Measurements from ENCODE around the gene PEAK3. TPM values are rescaled to one million over a fixed set of nuclear protein-coding genes. Genes with fewer than 3 reads are reported as not detected.

The PEAK3 gene
- total and polyA plus RNA-seq, 9 of the 15 experiments (the other 6 are each of a cell fraction or from before 2014, with no cell fraction given): 0.07 to 0.40 TPM; not detected in 7

DNA sequence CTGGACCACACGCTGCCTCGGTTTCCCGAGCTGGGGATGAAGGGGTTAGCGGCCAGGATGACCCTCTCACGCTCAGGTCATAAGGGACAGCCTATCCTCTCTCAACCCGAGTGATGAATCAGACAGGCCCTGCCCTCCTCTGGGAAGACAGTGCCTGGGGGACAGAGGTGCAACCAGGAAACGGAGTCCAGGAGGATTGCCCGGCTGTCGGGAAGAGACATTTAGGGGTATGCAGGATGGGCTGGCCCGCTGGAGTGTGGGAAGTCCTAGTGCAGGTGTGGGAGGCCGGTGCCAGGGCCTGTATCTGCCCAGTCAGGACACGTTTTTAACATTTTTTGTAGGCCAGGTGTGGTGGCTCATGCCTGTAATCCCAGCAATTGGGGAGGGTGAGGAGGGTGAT lies 38.1 kb upstream of the PEAK3 start:
- Histone ChIP-seq H3K27me3 (ENCODE audit: control insufficient read depth in 2 of 2, insufficient read depth in 2 of 2, low read length in 2 of 2) (no peaks in the 10 kb centered on the region), H3K36me3 (ENCODE audit: control insufficient read depth, insufficient read depth, low read length) (peaks cover 33% of the 10 kb centered on the region; the same call in 2 of the 3 replicates), H3K27ac (ENCODE audit: extremely low read depth, low read depth, low read length) (no peak overlapping the region), H2AFZ (ENCODE audit: low read depth, low read length) (no peak overlapping the region), H3K9ac (ENCODE audit: insufficient read depth in 1 of 2, low read depth in 2 of 2, low read length in 2 of 2) (peak overlapping the region in 1 of 2 experiments; percentile 58; a peak in 1 of 4 replicates), H3K4me1 (replicated peaks in 1 of 2; ENCODE audit: control insufficient read depth in 2 of 2, insufficient read depth in 2 of 2, low read length in 2 of 2) (peaks cover 3 to 47% of the 10 kb centered on the region in 2 experiments; a peak in 3 of 5 replicates), H4K20me1 (replicated peaks; ENCODE audit: control insufficient read depth, insufficient read depth, low read length) (no peaks in the 10 kb centered on the region), H3K4me2 (ENCODE audit: insufficient read depth, low read length) (no peak overlapping the region), H3K79me2 (ENCODE audit: control insufficient read depth, insufficient read depth, low read length) (0 out of 3 replicates have a peak, but pooled peaks cover 3% of the 10 kb centered on the region), H3K9me1 (ENCODE audit: control insufficient read depth, insufficient read depth, low read length) (no peaks in the 10 kb centered on the region), H3K9me3 (replicated peaks; ENCODE audit: control insufficient read depth, insufficient read depth, low read depth, low read length) (peaks cover 7% of the 10 kb centered on the region), H3K4me3 (no peak overlapping the region)
- WGBS (ENCODE audit: insufficient coverage, low coverage, missing lambda C conversion rate): 72% methylated on average over 11 of the region's 12 CpGs
- in situ Hi-C loops (cut with MboI) (no loop called here), intact Hi-C loops (cut with micrococcal nuclease) (loop anchor here (10.0 kb wide), 1 partner anchor 65 kb away; no protein-coding TSS in a partner anchor)
- POLR2A ChIA-PET: interaction anchor here (0.7 kb wide), 1 partner anchor 42 kb away, joined by 3 read pairs; no protein-coding TSS in a partner anchor
- FAIRE-seq (no peak), DNase-seq (ENCODE audit: extremely low read depth in 1 of 4, low spot score in 3 of 4) (no peak), ATAC-seq (no peak)
- no peak for TF ChIP-seq SNIP1 (IDR thresholded peaks at IDR 0.05; ENCODE audit: low read depth)
- 0 out of 2 replicates have a peak, but pooled peaks have one; percentile 13 for TF ChIP-seq POLR2G (IDR thresholded peaks at IDR 0.05; ENCODE audit: low read depth, low read length)
- BruUV-seq (replicated peaks): no TSS peak
- CTCF ChIA-PET (ENCODE audit: low intra/inter-chr PET ratio): interaction anchor here (0.6 kb wide), 1 partner anchor 12 kb away, joined by 4 read pairs; no protein-coding TSS in a partner anchor

DNA sequence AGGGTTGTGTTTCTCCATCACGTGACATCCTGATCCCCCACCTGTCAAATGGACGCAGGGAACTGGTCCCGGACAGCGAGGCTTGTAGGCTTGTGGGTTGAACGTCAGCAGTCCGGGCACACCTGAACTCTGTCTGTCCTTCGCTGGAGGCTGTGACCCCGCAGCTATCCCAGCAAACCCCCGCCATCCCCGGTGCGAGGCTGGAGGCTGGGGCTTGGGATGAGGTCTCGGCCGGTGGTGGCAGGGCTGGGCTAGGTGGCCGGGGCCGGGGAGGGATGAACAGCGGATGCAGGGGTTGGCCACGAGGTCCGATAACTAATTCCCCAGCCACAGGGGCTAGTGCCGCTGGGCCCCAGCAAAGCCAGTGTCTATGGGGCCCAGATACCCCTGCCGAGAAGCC lies 37.6 kb upstream of the PEAK3 start:
- H3K36me3 ChIP-seq (ENCODE audit: control insufficient read depth, insufficient read depth, low read length): peaks cover 28% of the 10 kb centered on the region; the same call in 2 of the 3 replicates
- ATAC-seq: no peak
- peaks cover 3 to 42% of the 10 kb centered on the region in 2 experiments; a peak in 3 of 5 replicates for H3K4me1 ChIP-seq (replicated peaks in 1 of 2; ENCODE audit: control insufficient read depth in 2 of 2, insufficient read depth in 2 of 2, low read length in 2 of 2)
- intact Hi-C loops (cut with micrococcal nuclease): loop anchor here (5.0 kb wide), 1 partner anchor 42 kb away; no protein-coding TSS in a partner anchor
- in situ Hi-C loops (cut with MboI): loop anchor here (5.0 to 10.0 kb wide), 2 partner anchors 85 to 162 kb away; partner anchors contain the start of genes PLEKHJ1 and SF3A2
- no peak overlapping the region for H2AFZ ChIP-seq (ENCODE audit: low read depth, low read length)
- H3K4me3 ChIP-seq: no peak overlapping the region
- FAIRE-seq: no peak
- H3K9me3 ChIP-seq (replicated peaks; ENCODE audit: control insufficient read depth, insufficient read depth, low read depth, low read length): peaks cover 12% of the 10 kb centered on the region
- POLR2A ChIA-PET: interaction anchor here (0.6 to 4.2 kb wide), 3 partner anchors 8 to 204 kb away, joined by 3 to 13 read pairs (median 3); partner anchors contain the start of genes LSM7 and SPPL2B
- H4K20me1 ChIP-seq (replicated peaks; ENCODE audit: control insufficient read depth, insufficient read depth, low read length): no peaks in the 10 kb centered on the region
- no peak overlapping the region; a peak in 1 of 4 replicates for H3K9ac ChIP-seq (ENCODE audit: insufficient read depth in 1 of 2, low read depth in 2 of 2, low read length in 2 of 2)
- H3K9me1 ChIP-seq (ENCODE audit: control insufficient read depth, insufficient read depth, low read length): no peaks in the 10 kb centered on the region
- no peaks in the 10 kb centered on the region for H3K79me2 ChIP-seq (ENCODE audit: control insufficient read depth, insufficient read depth, low read length)
- H3K27me3 ChIP-seq (ENCODE audit: control insufficient read depth in 2 of 2, insufficient read depth in 2 of 2, low read length in 2 of 2): no peaks in the 10 kb centered on the region
- WGBS (ENCODE audit: insufficient coverage, low coverage, missing lambda C conversion rate): 84% methylated on average over 15 of the region's 20 CpGs
- no peak overlapping the region for H3K4me2 ChIP-seq (ENCODE audit: insufficient read depth, low read length)
- no peak for DNase-seq (ENCODE audit: extremely low read depth in 1 of 4, low spot score in 3 of 4)
- CTCF ChIA-PET (ENCODE audit: low intra/inter-chr PET ratio): no interaction called here
- no peak overlapping the region for H3K27ac ChIP-seq (ENCODE audit: extremely low read depth, low read depth, low read length)
- no TSS peak for BruUV-seq (replicated peaks)
- TF ChIP-seq, protein P1, sequence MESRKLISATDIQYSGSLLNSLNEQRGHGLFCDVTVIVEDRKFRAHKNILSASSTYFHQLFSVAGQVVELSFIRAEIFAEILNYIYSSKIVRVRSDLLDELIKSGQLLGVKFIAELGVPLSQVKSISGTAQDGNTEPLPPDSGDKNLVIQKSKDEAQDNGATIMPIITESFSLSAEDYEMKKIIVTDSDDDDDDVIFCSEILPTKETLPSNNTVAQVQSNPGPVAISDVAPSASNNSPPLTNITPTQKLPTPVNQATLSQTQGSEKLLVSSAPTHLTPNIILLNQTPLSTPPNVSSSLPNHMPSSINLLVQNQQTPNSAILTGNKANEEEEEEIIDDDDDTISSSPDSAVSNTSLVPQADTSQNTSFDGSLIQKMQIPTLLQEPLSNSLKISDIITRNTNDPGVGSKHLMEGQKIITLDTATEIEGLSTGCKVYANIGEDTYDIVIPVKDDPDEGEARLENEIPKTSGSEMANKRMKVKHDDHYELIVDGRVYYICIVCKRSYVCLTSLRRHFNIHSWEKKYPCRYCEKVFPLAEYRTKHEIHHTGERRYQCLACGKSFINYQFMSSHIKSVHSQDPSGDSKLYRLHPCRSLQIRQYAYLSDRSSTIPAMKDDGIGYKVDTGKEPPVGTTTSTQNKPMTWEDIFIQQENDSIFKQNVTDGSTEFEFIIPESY (CRISPR knock-in tag; IDR thresholded peaks at IDR 0.05): peak; percentile 56
- TF ChIP-seq TEAD1 (CRISPR knock-in tag; IDR thresholded peaks at IDR 0.05): no peak
